HepG2 (cell line): ENCODE results near the gene SLC22A23.

Experiments used
- EZH2 ChIP-seq: conservative IDR thresholded peaks from 2 replicates; pipeline ENCODE4 v1.6.1; 2012; ENCODE audit warnings: mild to moderate bottlenecking, low read depth, low read length, moderate library complexity
- GTF2F1 ChIP-seq: fragments of 150-350 bp; IDR thresholded peaks from 2 replicates; pipeline ENCODE4 v1.6.1; 2014; ENCODE audit warnings: low read length
- KDM1A ChIP-seq: IDR thresholded peaks from 2 replicates; pipeline ENCODE4 v1.6.1; 2016; ENCODE audit warnings: missing compliant biosample characterization
- MLX ChIP-seq: IDR thresholded peaks from 2 replicates; pipeline ENCODE4 v1.6.1; 2016
- POLR2A ChIP-seq, 2 experiments: IDR thresholded peaks; 2 replicates each; pipeline ENCODE4 v1.6.1; 2011; ENCODE audit warnings: low read depth in 2 of 2, low read length in 2 of 2, mild to moderate bottlenecking in 1 of 2, moderate library complexity in 1 of 2; ENCODE audit not compliant: insufficient read depth in 1 of 2
- POLR2AphosphoS5 ChIP-seq: IDR thresholded peaks from 2 replicates; pipeline ENCODE4 v1.6.1; 2012; ENCODE audit warnings: low read depth, low read length
- ZFX ChIP-seq: sonication (generic); formaldehyde crosslinking; IDR thresholded peaks from 2 replicates; pipeline ENCODE4 v1.4.0; 2020; ENCODE audit warnings: mild to moderate bottlenecking, low read depth, missing genetic modification reagents, moderate library complexity
- ZKSCAN1 ChIP-seq: fragments of 150-350 bp; IDR thresholded peaks from 2 replicates; pipeline ENCODE4 v1.6.1; 2014; ENCODE audit warnings: low read length
- ZNF580 ChIP-seq: IDR thresholded peaks from 2 replicates; pipeline ENCODE4 v1.6.1; 2016; ENCODE audit warnings: low read depth, borderline replicate concordance

GRCh38 chr6:3280091-3280490 is 176.8 kb downstream of the SLC22A23 start:
- no peak for TF ChIP-seq ZFX
- TF ChIP-seq KDM1A (CRISPR knock-in tag) = no peak
- TF ChIP-seq ZKSCAN1 = no peak
- TF ChIP-seq MLX = no peak
- TF ChIP-seq POLR2AphosphoS5 = no peak
- no peak for TF ChIP-seq POLR2A (IDR thresholded peaks at IDR 0.05; ENCODE audit: insufficient read depth in 1 of 2, low read depth in 2 of 2, low read length in 2 of 2)
- no peak for TF ChIP-seq EZH2
- no peak for TF ChIP-seq GTF2F1
- no peak for TF ChIP-seq ZNF580
